Pons (tissue), 1 donor: ENCODE results near the gene HPDL.

Source experiments
- DNase-seq: peaks from one replicate; pipeline ENCODE4 v3.0.0-alpha.2; 2016; ENCODE audit warnings: low spot score

HPDL gene

GRCh38 chr1:45322486-45323040, 4.1 kb upstream of the HPDL start:
- DNase-seq = no peak

DNA sequence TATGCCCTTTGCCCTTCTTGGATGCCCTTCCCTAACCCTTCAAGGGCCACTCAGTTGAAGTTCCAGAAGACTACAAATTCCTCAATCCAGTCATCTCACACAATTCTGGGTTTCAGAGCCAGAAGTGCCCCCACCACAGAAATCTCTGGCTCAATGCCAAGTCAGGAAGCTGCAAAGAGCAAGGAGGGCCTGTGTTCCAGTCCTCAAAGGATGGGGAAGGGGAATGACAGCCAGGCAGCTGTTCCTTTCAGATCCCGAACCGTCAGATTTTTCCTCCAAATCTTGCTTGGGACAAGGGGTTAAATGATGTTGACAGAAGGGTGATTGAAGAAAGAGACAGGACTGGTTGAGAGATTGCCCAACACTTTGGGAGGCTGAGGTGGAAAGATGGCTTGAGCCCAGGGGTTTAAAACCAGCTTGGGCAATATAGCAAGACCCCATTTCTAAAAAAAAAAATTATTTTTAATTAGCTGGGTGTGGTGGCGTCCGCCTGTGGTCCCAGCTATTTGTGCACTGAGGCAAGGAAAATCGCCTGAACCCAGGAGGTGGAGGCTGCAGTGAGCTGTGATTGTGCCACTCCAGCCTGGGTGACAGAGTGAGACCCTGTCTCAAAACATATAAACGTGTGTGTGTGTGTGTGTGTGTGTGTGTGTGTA, 716 bp upstream of the HPDL start:
- peak; percentile 48 for DNase-seq

- no peak for DNase-seq
These were observed 1.2 kb downstream of the HPDL start for GRCh38 chr1:45327644-45328515.

GRCh38 chr1:45328680-45329079, 2.0 kb downstream of the HPDL start:
- DNase-seq = no peak

- no peak for DNase-seq
These were observed 2.8 kb downstream of the HPDL start for GRCh38 chr1:45329445-45329844.

DNA sequence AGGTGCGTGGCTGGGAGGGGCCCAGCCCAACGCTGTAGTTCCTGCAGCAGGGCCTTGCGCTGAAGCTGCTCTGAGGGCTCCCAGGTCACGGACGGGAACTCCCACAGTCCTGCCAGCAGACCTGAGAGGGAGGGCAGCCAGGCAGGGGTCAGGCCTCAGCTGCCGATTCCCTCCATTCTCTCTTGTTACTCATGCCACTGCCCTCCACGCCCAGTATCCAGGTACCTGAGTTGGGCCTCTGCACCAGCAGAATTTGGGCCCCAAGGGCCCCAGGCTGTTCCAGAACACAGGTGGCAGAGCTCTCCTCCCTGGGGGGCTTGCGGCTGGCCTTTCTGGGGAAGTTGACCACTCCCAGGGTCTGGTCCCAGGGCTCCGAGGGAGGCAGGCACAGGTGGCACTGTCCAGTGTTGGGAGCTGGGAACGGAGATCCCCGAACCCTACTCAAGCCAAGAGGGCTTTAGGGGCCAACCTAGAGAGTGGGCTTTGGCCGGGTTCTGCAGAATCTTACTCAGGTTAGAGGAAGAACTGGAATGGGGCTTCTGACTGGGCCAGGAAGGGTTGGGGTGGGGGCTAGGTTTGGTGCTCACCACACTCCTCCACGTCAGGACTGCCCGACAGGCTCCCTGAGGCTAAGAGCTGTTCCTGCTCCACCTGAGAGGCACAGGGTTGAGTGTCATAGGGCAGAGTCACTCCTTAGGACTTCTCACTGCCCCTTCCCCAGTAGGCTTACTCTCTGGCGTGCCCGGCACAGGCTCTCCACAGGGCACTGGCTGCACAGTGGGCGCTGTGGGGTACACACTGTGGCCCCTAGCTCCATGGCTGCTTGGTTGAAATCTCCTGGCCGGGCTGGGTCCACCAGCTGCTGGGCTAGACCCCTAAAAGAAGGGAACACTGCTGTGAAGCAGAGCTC, 5.0 kb downstream of the HPDL start:
- DNase-seq = no peak

DNA sequence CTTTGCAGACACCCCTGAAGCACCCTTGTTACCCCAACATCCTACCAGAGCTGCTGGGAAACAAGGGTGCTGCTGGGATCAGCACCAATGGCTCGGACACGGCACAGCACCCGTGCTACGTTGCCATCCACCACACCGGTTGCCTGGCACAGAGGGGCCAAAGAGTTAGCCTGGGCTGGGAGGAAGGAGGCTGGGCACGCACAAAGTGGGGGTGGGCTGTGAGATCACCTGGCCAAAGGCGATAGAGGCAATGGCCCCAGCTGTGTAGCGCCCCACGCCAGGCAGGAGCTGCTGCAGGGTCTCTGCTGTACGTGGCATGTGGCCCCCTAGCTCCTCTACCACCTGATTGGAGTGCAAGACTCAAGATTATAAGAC, 5.6 kb downstream of the HPDL start:
- DNase-seq = no peak

DNA sequence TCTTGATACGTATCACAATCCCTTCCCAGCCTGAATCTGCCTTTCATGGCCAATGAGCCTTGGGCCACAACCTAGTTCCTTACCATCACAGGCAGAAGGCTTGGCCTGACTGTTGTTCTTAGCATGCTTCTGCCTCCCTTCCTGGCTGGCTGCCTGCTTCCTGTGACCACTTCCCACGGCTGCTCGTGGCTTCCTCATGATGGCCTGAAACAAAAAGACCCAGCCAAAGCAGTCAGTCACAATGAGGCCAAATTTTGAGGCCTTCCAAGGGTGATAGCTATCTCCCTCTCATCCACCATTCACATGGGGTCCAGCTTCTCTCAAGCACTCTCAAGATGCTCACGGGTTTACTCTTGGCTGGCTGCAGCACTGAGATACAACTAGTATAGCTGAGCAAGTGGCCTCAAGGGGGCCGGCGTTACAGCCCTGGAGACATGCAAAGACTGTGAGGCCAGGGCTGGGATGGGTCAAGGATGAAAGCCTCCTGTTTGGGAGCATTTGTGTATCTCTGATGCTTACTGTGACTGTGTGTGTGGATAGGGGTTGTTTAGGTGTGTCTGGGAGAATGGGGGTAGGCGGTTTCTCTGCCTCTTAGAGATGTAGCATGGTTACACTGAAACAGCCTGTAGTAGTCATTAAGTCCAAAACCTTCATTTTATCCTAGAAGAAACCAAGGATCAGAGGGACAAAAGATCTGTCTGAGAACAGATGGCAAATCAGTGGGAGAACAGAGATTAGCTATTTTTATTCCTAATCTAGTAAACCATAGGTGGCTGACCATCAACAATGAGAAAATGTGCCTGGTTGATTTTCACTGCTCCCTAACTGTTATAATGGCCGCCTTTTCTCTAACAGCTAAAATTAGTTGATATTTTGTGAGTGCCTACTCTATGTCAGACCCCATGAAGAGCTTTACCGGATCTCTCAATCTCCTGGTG, 7.9 kb downstream of the HPDL start:
- DNase-seq = peak; percentile 66

DNA sequence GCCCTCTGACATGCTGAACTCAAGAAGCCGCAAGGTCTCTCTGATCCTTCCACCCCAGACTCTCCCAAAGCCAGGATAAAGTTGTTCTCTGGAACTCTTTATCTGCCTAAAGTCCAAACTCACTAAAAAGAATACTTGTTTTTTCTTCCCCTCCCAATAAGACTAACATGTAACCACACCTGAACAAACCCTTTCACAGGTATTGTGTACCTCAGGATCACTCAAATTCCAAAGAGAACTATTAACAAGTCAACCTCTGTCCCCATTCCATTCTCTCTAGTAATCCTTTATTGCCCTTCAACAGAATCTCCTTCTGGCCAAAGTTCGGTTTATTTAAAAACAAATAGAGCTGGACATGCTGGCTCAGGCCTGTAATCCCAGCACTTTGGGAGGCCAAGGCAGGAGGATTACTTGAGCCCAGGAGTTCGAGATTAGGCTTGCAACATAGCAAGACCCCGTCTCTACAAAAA, 9.2 kb downstream of the HPDL start:
- DNase-seq = no peak

DNA sequence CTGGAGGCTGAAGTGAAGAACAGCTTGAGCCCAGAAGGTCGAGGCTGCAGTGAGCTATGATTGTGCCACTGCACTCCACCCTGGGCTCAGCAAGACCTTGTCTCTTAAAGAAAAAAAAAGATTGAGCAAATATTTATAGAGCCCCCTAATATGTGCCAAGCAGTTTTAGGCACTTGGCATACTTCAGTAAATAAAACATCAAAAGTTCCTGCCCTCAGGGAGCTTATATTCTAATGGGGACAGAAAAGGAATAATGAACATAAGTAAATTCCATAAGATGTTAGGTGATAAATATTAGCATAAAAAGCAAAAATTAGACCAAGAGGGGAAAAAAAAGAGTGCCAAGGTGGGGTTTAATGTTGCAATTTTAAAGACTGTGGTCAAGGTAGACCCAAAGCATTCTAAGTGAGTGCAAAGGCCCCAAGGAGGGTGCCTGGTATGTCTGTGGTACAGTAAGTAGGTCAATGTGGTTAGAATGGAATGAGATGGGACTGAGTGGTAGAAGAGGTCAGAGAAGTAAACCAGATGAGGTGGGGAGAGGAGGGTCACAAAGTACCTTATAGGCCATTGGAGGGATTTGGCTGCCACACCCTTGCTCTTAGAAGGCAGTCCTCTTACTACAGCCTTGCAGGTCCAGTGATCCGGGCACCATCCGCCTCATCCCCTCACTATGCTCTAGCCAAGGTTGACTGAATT, 11.1 kb downstream of the HPDL start:
- DNase-seq = no peak

DNA sequence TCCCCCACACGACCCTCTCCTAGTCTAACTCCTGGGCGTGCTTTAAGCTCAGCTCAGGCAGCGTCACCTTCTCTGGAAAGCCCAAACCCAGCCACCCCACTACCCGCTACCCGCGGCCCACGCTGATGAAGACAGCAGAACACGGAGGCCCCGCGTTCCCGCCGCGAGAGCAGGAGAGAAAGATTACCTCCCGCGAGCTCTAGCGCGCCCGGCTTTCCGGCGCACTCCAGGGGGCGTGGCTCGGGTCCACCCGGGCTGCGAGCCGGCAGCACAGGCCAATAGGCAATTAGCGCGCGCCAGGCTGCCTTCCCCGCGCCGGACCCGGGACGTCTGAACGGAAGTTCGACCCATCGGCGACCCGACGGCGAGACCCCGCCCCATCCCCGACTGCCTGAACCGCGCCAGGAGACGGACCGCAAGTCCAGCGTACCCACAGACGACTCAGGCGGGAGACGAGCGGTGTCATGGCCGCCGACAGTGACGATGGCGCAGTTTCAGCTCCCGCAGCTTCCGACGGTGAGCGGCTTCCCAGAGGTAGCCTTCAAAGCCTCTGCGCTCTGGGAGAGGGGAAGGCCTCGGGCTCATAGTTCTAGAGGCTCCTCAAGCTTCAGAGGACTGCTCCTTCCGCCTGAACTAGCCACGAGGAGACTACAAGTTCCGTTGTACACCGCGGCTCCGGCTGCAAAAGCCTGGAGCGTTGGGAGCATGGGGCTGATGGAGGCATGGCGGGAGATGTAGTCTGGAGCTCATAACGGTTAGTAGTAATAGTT, 13.3 kb downstream of the HPDL start, which contains the start of the genes MUTYH and TOE1:
Gene MUTYH (minus strand): TSS at position 652 of the 770 bp plus-strand sequence. CDS start 5,935 bp downstream, outside the sequence.
Gene TOE1 (plus strand): TSS at position 382 of the 770 bp plus-strand sequence. CDS start 83 bp downstream, at position 465.
- peak; percentile 90 for DNase-seq

- DNase-seq = no peak
These were observed 14.2 kb downstream of the HPDL start for GRCh38 chr1:45340816-45341466.

DNA sequence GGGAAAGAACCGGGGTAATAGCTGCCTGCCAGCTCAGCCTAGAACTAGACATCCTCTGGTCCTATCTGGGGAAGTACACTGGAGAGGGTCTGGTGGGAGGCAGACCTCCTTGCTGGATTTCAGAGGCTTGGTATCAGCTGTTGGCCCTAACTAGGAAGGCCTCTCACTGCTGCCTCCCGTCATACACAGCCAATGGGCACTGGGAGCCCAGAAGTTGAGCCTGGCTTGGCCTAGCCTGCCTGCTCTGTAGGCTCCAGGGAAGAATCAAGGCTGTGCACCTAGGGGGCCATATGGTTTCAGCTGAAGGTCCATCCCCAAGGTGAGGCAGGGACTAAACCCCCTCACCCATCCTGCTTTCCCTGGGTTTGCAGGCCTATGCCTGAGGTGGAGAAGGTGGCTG, 17.8 kb downstream of the HPDL start:
- no peak for DNase-seq

GRCh38 chr1:45345014-45345413, 18.3 kb downstream of the HPDL start:
- DNase-seq = no peak

- DNase-seq = no peak
These were observed 19.8 kb downstream of the HPDL start for GRCh38 chr1:45346473-45346872.

- no peak for DNase-seq
These were observed 21.3 kb downstream of the HPDL start for GRCh38 chr1:45348020-45348419.

DNA sequence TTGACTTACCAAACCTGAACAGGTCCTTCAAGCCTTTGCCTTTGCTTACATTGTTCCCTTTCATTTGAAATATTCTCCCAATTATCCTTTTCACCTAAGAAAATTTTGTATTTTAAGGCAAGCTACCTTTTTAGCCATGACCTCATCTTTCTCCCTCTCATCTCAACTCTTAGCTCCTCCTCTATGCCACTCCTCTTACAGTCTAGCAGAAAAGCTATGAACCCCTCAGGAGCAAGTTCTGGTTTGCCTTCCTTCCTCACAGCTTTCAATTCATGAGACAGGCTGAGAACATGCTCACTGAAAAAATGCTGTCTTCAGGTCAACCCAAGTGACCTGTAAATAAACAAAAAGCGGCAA, 21.9 kb downstream of the HPDL start:
- no peak for DNase-seq

GRCh38 chr1:45348966-45349677, 22.4 kb downstream of the HPDL start:
- DNase-seq = peak; percentile 29
